ENCODE results near the gene PRLR.
"Not testable (repeated sequence)": the region's sequence is repeated elsewhere in the genome, so short reads cannot be mapped to it uniquely, and the experiment has no call there.

The PRLR gene

GRCh38 chr5:35230038-35230611 is at the start of gene PRLR:
PRLR (minus strand) TSS chr5:35230487; CDS start chr5:35089620, 140,867 bp downstream.
- DNase-seq (ENCODE audit: low read depth in 2 of 2), result no peak

- DNase-seq (ENCODE audit: low read depth in 2 of 2), result no peak
These were observed 44.7 kb upstream of the PRLR start for GRCh38 chr5:35274839-35275509.

- no peak for DNase-seq (ENCODE audit: low read depth in 2 of 2)
These were observed 38.7 kb upstream of the PRLR start for GRCh38 chr5:35269006-35269405.

- no peak for DNase-seq (ENCODE audit: low read depth in 2 of 2)
These were observed 36.0 kb upstream of the PRLR start for GRCh38 chr5:35266276-35266675.

- no peak for DNase-seq (ENCODE audit: low read depth in 2 of 2)
These were observed 34.2 kb upstream of the PRLR start for GRCh38 chr5:35264509-35264908.

GRCh38 chr5:35263266-35263877 is 33.1 kb upstream of the PRLR start:
- no peak for DNase-seq (ENCODE audit: low read depth in 2 of 2)

GRCh38 chr5:35253582-35253981 is 23.3 kb upstream of the PRLR start:
- no peak for DNase-seq (ENCODE audit: low read depth in 2 of 2)

GRCh38 chr5:35252963-35253362 is 22.7 kb upstream of the PRLR start:
- DNase-seq (ENCODE audit: low read depth in 2 of 2), result no peak

GRCh38 chr5:35248843-35249780 is 18.8 kb upstream of the PRLR start:
- no peak for DNase-seq (ENCODE audit: low read depth in 2 of 2)

GRCh38 chr5:35247648-35248034 is 17.4 kb upstream of the PRLR start:
- no peak for DNase-seq (ENCODE audit: low read depth in 2 of 2)

GRCh38 chr5:35246900-35247647 is 16.8 kb upstream of the PRLR start:
- DNase-seq (ENCODE audit: low read depth in 2 of 2), result no peak

- no peak for DNase-seq (ENCODE audit: low read depth in 2 of 2)
These were observed 16.1 kb upstream of the PRLR start for GRCh38 chr5:35246411-35246810.

GRCh38 chr5:35245371-35245770 is 15.1 kb upstream of the PRLR start:
- not testable (repeated sequence) for DNase-seq (ENCODE audit: low read depth in 2 of 2)

GRCh38 chr5:35244171-35244570 is 13.9 kb upstream of the PRLR start:
- no peak for DNase-seq (ENCODE audit: low read depth in 2 of 2)

- no peak for DNase-seq (ENCODE audit: low read depth in 2 of 2)
These were observed 12.5 kb upstream of the PRLR start for GRCh38 chr5:35242702-35243258.

GRCh38 chr5:35240892-35241291 is 10.6 kb upstream of the PRLR start:
- DNase-seq (ENCODE audit: low read depth in 2 of 2), result no peak

GRCh38 chr5:35239911-35240610 is 9.8 kb upstream of the PRLR start:
- DNase-seq (ENCODE audit: low read depth in 2 of 2), result no peak

GRCh38 chr5:35239476-35239875 is 9.2 kb upstream of the PRLR start:
- no peak for DNase-seq (ENCODE audit: low read depth in 2 of 2)

- DNase-seq (ENCODE audit: low read depth in 2 of 2), result no peak
These were observed 7.5 kb upstream of the PRLR start for GRCh38 chr5:35237580-35238376.

GRCh38 chr5:35236770-35237169 is 6.5 kb upstream of the PRLR start:
- DNase-seq (ENCODE audit: low read depth in 2 of 2), result no peak
